Measurements from ENCODE around the gene PRKG1. TPM values are rescaled to one million over a fixed set of nuclear protein-coding genes. Genes with fewer than 3 reads are reported as not detected.

Gene PRKG1
- polyA plus RNA-seq, 1 donor (not counting 4 experiments of a cell fraction or from before 2014, with no cell fraction given): 0.24 TPM

- DNase-seq (ENCODE audit: low read depth, low spot score) (no peak), FAIRE-seq (no peak)
- H3K4me2 ChIP-seq (ENCODE audit: control insufficient read depth, extremely low read depth, insufficient read depth, low read depth, low read length): no peak overlapping the region
These were observed 692.3 kb downstream of the PRKG1 start for GRCh38 chr10:51766423-51767102.

GRCh38 chr10:51767103-51767763 is 692.9 kb downstream of the PRKG1 start:
- dilution Hi-C loops (cut with MboI; ENCODE audit: extremely low pct_ligation_motif_present, low sequenced_read_pairs): no loop called here
- H4K20me1 ChIP-seq (ENCODE audit: control insufficient read depth, extremely low read depth, insufficient read depth, low read length): no peaks in the 10 kb centered on the region
- no peaks in the 10 kb centered on the region for H3K27me3 ChIP-seq (ENCODE audit: control insufficient read depth, extremely low read depth, insufficient read depth, low read length)
- H3K4me1 ChIP-seq (ENCODE audit: control insufficient read depth, extremely low read depth, insufficient read depth, low read length): no peaks in the 10 kb centered on the region
- H2AFZ ChIP-seq (ENCODE audit: control insufficient read depth, low read length): no peak overlapping the region
- no peak overlapping the region for H3K4me2 ChIP-seq (ENCODE audit: control insufficient read depth, extremely low read depth, insufficient read depth, low read depth, low read length)
- no peak overlapping the region for H3K27ac ChIP-seq (ENCODE audit: control insufficient read depth, insufficient read depth, low read length)
- TF ChIP-seq CTCF (optimal IDR thresholded peaks at IDR 0.05 in 1 of 3, IDR thresholded peaks at IDR 0.05 in 1 of 3, conservative IDR thresholded peaks at IDR 0.05 in 1 of 3; ENCODE audit: extremely low read depth in 1 of 3, insufficient read depth in 2 of 3, low read length in 3 of 3) (no peak), EZH2 (IDR thresholded peaks at IDR 0.05; ENCODE audit: low read length) (no peak)
- DNase-seq (ENCODE audit: low read depth, low spot score) (no peak), FAIRE-seq (no peak)
- no peak overlapping the region for H3K9ac ChIP-seq (ENCODE audit: control insufficient read depth, extremely low read depth, insufficient read depth, low read length)
- H3K36me3 ChIP-seq (ENCODE audit: control insufficient read depth in 2 of 2, extremely low read depth in 1 of 2, insufficient read depth in 2 of 2, low read length in 2 of 2): no peaks in the 10 kb centered on the region
- H3K4me3 ChIP-seq (ENCODE audit: control insufficient read depth in 2 of 3, extremely low read depth in 1 of 3, insufficient read depth in 2 of 3, low read depth in 1 of 3, low read length in 3 of 3): no peak overlapping the region
- H3K9me1 ChIP-seq (ENCODE audit: control insufficient read depth, extremely low read depth, insufficient read depth, low read length): no peaks in the 10 kb centered on the region
- no peaks in the 10 kb centered on the region for H3K9me3 ChIP-seq (ENCODE audit: control insufficient read depth, low read depth, low read length)
- no peaks in the 10 kb centered on the region for H3K79me2 ChIP-seq (ENCODE audit: control insufficient read depth, insufficient read depth, low read length)

More at GRCh38 chr10:51766423-51767102, 692.3 kb downstream of the PRKG1 start:
- H3K9me1 ChIP-seq (ENCODE audit: control insufficient read depth, extremely low read depth, insufficient read depth, low read length): no peaks in the 10 kb centered on the region
- dilution Hi-C loops (cut with MboI; ENCODE audit: extremely low pct_ligation_motif_present, low sequenced_read_pairs): no loop called here
- no peak overlapping the region for H3K27ac ChIP-seq (ENCODE audit: control insufficient read depth, insufficient read depth, low read length)
- no peak for TF ChIP-seq CTCF (optimal IDR thresholded peaks at IDR 0.05 in 1 of 3, IDR thresholded peaks at IDR 0.05 in 1 of 3, conservative IDR thresholded peaks at IDR 0.05 in 1 of 3; ENCODE audit: extremely low read depth in 1 of 3, insufficient read depth in 2 of 3, low read length in 3 of 3)
- no peak for TF ChIP-seq EZH2 (IDR thresholded peaks at IDR 0.05; ENCODE audit: low read length)
- no peaks in the 10 kb centered on the region for H3K79me2 ChIP-seq (ENCODE audit: control insufficient read depth, insufficient read depth, low read length)
- no peak overlapping the region for H2AFZ ChIP-seq (ENCODE audit: control insufficient read depth, low read length)
- H3K27me3 ChIP-seq (ENCODE audit: control insufficient read depth, extremely low read depth, insufficient read depth, low read length): no peaks in the 10 kb centered on the region
- H3K9ac ChIP-seq (ENCODE audit: control insufficient read depth, extremely low read depth, insufficient read depth, low read length): no peak overlapping the region
- no peaks in the 10 kb centered on the region for H3K36me3 ChIP-seq (ENCODE audit: control insufficient read depth in 2 of 2, extremely low read depth in 1 of 2, insufficient read depth in 2 of 2, low read length in 2 of 2)
- H4K20me1 ChIP-seq (ENCODE audit: control insufficient read depth, extremely low read depth, insufficient read depth, low read length): no peaks in the 10 kb centered on the region
- no peaks in the 10 kb centered on the region for H3K4me1 ChIP-seq (ENCODE audit: control insufficient read depth, extremely low read depth, insufficient read depth, low read length)
- H3K4me3 ChIP-seq (ENCODE audit: control insufficient read depth in 2 of 3, extremely low read depth in 1 of 3, insufficient read depth in 2 of 3, low read depth in 1 of 3, low read length in 3 of 3): no peak overlapping the region
- no peaks in the 10 kb centered on the region for H3K9me3 ChIP-seq (ENCODE audit: control insufficient read depth, low read depth, low read length)

Data from keratinocyte (primary cell).